Measurements from ENCODE around the gene SLC8A1.

SLC8A1 gene

DNA sequence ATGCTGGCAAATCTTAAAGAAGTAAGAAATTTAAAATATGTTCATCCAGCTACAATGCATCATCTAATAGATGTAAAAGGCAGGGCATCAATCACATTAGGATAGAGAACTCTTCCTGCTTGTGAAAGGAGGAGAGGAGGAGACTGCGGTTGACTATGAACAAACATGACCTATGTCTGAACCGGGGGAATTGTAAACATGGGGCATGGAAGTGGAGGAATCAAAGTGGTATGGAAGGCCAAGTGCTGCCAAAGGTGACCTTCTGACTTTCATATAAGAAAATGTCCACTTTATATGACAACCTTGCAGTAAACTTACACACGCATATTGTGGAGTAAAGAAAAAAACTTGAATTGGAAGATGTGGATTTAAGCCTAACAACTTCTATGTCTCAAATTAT is 20.0 kb upstream of the SLC8A1 start:
- Mint-ChIP-seq H3K4me1 (no peaks in the 10 kb centered on the region), H3K9me3 (peaks cover 9% of the 10 kb centered on the region), H3K27ac (no peak overlapping the region), H3K4me3 (no peak overlapping the region), H3K36me3 (no peaks in the 10 kb centered on the region)
- no peak for DNase-seq (ENCODE audit: low spot score in 2 of 2)
- no peak for ATAC-seq

DNA sequence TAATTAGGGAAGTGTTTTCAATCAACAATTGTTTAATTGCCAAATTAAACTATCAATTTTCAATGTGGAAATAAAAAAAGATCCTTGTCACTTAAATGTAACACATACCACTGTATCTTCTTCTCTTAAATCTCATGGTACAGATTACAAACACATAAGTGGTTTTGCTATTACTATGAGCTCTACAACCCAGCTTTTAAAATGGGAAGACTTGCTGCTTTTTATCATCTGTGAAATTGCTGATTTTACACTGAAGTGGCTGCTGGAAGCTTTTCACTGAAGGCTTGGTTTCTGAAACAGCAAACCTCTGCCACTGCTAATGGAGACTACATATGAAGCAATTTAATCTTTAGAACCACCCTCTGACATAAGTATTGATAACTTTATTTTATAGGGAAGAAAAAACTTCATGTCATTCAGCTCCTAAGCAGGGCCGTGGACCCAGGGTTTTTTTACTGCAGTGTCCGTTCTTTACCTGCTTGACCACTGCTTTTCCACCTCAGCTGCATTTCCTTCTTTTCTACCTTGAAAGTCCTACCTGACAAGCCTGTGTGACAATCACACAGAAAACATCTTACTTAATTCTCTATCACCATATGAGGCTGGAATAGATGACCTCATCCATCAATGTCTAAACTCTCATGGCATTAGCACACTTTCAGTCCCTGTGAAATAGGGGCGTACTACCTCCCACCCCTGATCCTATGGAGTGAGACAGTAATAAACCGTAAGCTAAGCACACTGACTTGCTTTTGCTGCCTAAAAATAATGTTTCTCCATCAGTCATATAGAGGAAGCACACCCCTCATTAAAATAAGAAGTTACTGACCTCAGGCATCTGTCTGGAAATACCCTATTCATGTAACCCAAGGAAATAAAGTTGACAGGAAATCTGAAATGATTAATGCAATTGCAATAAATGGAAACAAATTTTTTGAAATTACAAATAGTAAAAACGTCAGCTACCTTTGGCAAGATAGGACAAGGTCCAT is 19.2 kb upstream of the SLC8A1 start:
- no peaks in the 10 kb centered on the region for H3K36me3 Mint-ChIP-seq
- H3K4me3 Mint-ChIP-seq, result no peak overlapping the region
- peaks cover 9% of the 10 kb centered on the region for H3K9me3 Mint-ChIP-seq
- no peak overlapping the region for H3K27ac Mint-ChIP-seq
- no peak for ATAC-seq
- no peaks in the 10 kb centered on the region for H3K4me1 Mint-ChIP-seq
- DNase-seq (ENCODE audit: low spot score in 2 of 2), result no peak

- Mint-ChIP-seq H3K4me3 (no peak overlapping the region), H3K27ac (no peak overlapping the region), H3K36me3 (no peaks in the 10 kb centered on the region), H3K9me3 (peaks cover 9% of the 10 kb centered on the region), H3K4me1 (no peaks in the 10 kb centered on the region)
- DNase-seq (ENCODE audit: low spot score in 2 of 2) (no peak), ATAC-seq (no peak)
Measured at GRCh38 chr2:40466935-40467572, 15.2 kb upstream of the SLC8A1 start.

DNA sequence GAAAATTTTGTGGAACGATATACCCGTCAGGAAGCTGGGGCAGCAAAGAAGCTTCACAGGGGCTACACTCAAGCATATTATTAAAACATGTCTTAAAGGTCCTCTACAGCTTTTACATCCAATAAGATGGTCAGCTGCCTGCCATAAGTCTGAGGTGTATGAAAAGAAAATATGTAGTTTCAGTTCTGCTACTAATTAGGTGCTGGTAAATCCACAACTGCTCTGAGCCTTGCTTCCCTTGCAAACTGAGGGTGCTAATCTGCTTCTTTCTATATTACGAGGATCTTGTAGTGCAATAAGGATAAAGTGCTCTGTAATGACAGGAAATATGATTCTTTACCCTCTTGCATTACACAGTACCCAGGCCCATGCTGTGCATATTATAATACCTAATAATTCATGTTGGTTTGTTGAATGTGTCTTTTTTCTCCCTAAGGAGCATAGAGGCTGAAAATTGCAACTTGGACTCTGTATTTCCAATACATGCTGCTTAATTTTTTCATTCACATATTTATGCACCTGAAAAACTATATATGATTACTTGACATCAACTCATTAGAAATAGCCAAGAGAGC is 14.5 kb upstream of the SLC8A1 start:
- Mint-ChIP-seq H3K4me1 (no peaks in the 10 kb centered on the region), H3K9me3 (peaks cover 9% of the 10 kb centered on the region), H3K27ac (no peak overlapping the region), H3K4me3 (no peak overlapping the region), H3K36me3 (no peaks in the 10 kb centered on the region)
- DNase-seq (ENCODE audit: low spot score in 2 of 2) (no peak), ATAC-seq (no peak)

- Mint-ChIP-seq H3K4me1 (no peaks in the 10 kb centered on the region), H3K4me3 (no peak overlapping the region), H3K36me3 (no peaks in the 10 kb centered on the region), H3K27ac (no peak overlapping the region), H3K9me3 (peaks cover 9% of the 10 kb centered on the region)
- no peak for ATAC-seq
- DNase-seq (ENCODE audit: low spot score in 2 of 2), result no peak
Measured at GRCh38 chr2:40463112-40463511, 11.2 kb upstream of the SLC8A1 start.

- H3K4me3 Mint-ChIP-seq, result no peak overlapping the region
- no peak for ATAC-seq
- H3K36me3 Mint-ChIP-seq, result no peaks in the 10 kb centered on the region
- H3K4me1 Mint-ChIP-seq, result no peaks in the 10 kb centered on the region
- no peak overlapping the region for H3K27ac Mint-ChIP-seq
- DNase-seq (ENCODE audit: low spot score in 2 of 2), result no peak
- H3K9me3 Mint-ChIP-seq, result peaks cover 4% of the 10 kb centered on the region
Measured at GRCh38 chr2:40458271-40458794, 6.4 kb upstream of the SLC8A1 start.

DNA sequence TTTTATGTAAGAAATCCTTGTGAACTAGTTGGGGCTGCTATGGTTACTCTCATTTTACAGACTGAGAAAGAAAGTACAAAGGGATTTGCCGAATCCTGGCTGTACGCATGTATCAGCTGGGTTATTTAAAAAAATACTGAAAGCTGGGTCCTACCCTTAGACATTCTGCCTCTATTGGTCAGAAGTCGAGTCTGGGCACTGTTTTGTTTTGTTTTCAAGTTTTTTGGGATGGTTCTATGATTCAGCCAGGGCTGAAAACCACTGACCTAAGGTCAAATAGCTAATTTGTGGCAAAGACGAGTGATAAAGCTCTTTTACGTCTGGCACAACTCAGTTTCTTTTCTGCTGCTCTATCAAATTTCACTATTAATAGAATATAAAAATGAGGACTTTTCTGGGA is 5.9 kb upstream of the SLC8A1 start:
- Mint-ChIP-seq H3K4me3 (no peak overlapping the region), H3K27ac (no peak overlapping the region), H3K4me1 (no peaks in the 10 kb centered on the region), H3K36me3 (no peaks in the 10 kb centered on the region), H3K9me3 (peaks cover 3% of the 10 kb centered on the region)
- ATAC-seq (no peak), DNase-seq (ENCODE audit: low spot score in 2 of 2) (no peak)

DNA sequence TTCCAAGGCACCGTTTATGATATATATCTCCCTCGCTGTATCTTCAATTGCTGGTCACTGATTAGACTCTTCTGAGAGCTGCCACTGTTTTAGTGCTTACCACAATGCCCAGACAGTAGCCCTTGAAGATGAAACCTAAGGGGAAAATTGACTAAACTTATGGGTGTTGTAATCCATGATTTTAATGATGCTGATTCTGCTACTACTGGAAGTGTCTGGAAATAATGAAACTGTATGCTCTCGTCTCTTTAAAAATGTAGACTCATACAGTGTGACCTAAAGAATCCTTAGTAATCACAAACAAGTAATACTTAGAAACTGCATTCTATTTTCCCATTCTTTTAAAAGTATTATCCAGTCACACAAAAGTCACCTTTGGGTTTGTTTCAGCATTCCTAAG is 5.5 kb upstream of the SLC8A1 start:
- no peaks in the 10 kb centered on the region for H3K36me3 Mint-ChIP-seq
- no peak overlapping the region for H3K27ac Mint-ChIP-seq
- no peak overlapping the region for H3K4me3 Mint-ChIP-seq
- no peak for ATAC-seq
- peaks cover 4% of the 10 kb centered on the region for H3K4me1 Mint-ChIP-seq
- H3K9me3 Mint-ChIP-seq, result peaks cover 5% of the 10 kb centered on the region
- DNase-seq (ENCODE audit: low spot score in 2 of 2), result no peak

- DNase-seq (ENCODE audit: low spot score in 2 of 2) (no peak), ATAC-seq (no peak)
- no peaks in the 10 kb centered on the region for H3K36me3 Mint-ChIP-seq
- H3K4me3 Mint-ChIP-seq, result no peak overlapping the region
- H3K9me3 Mint-ChIP-seq, result peaks cover 6% of the 10 kb centered on the region
- H3K27ac Mint-ChIP-seq, result no peak overlapping the region
- H3K4me1 Mint-ChIP-seq, result peaks cover 7% of the 10 kb centered on the region
Measured at GRCh38 chr2:40456926-40457325, 5.0 kb upstream of the SLC8A1 start.

GRCh38 chr2:40455661-40456060 is 3.8 kb upstream of the SLC8A1 start:
- Mint-ChIP-seq H3K36me3 (no peaks in the 10 kb centered on the region), H3K9me3 (peaks cover 6% of the 10 kb centered on the region), H3K4me3 (no peak overlapping the region), H3K27ac (no peak overlapping the region), H3K4me1 (peaks cover 7% of the 10 kb centered on the region)
- DNase-seq (ENCODE audit: low spot score in 2 of 2) (no peak), ATAC-seq (no peak)

DNA sequence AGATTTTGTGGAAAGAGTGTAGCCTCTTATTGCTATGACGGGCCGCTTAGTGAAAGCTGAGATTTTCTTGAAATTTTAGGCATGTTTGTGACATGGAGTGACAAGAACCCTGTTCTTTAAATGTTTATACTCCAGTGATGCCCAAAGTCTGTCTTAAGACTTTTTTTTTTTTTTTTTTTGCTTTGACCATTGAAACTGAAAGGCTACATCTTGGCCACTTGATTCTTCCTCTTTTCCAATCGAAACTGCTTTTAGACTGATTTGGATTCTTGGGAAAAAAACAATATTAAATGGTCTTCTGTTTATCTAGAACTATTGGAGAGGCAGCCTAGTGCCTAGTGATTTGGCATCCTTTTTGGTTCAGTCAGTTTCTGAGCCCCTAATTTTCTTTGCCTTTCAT is 2.4 kb upstream of the SLC8A1 start:
- DNase-seq (ENCODE audit: low spot score in 2 of 2), result no peak
- peaks cover 4% of the 10 kb centered on the region for H3K9me3 Mint-ChIP-seq
- H3K4me3 Mint-ChIP-seq, result no peak overlapping the region
- H3K4me1 Mint-ChIP-seq, result peaks cover 7% of the 10 kb centered on the region
- no peaks in the 10 kb centered on the region for H3K36me3 Mint-ChIP-seq
- H3K27ac Mint-ChIP-seq, result no peak overlapping the region
- no peak for ATAC-seq

GRCh38 chr2:40452786-40453185 is 896 bp upstream of the SLC8A1 start:
- Mint-ChIP-seq H3K36me3 (no peaks in the 10 kb centered on the region), H3K4me3 (peak overlapping the region; percentile 17), H3K4me1 (peaks cover 7% of the 10 kb centered on the region), H3K9me3 (peaks cover 6% of the 10 kb centered on the region), H3K27ac (no peak overlapping the region)
- DNase-seq (ENCODE audit: low spot score in 2 of 2), result no peak
- no peak for ATAC-seq

DNA sequence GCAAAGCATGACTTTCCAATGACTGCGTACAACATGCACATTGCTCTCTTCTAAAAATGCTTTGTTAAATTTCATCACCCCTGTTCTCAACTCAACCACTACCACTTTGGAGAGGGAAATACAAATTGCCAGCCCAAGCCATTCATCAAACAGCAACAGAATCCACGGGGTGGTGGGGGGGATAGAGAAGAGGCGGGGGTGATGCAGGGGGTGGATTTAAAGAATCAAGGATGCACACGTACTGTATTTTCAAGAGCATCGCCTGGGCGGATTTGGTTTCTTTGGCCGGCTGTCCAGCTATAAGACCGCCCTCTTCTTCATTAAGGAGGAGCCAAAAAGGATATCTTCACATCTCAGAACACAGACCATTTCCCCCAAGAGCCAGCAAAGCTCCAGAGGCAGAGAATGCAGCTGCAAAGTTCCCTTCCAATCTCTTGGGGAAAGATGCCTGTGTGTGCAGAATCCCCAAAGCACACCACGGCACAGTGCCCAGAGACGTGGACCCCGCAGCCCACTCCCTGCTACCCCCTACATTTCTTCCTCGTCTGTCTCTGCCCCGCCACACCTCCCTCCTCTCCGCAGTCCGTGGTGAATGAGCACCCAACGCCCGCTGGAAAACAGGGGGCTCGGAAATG is 977 bp downstream of the SLC8A1 start:
- no peak overlapping the region for H3K27ac Mint-ChIP-seq
- peaks cover 7% of the 10 kb centered on the region for H3K4me1 Mint-ChIP-seq
- DNase-seq (ENCODE audit: low spot score in 2 of 2) (no peak), ATAC-seq (peak; percentile 11)
- peak overlapping the region; percentile 23 for H3K4me3 Mint-ChIP-seq
- H3K9me3 Mint-ChIP-seq, result peaks cover 6% of the 10 kb centered on the region
- H3K36me3 Mint-ChIP-seq, result no peaks in the 10 kb centered on the region

- Mint-ChIP-seq H3K9me3 (peaks cover 6% of the 10 kb centered on the region), H3K4me3 (peak overlapping the region; percentile 23), H3K27ac (no peak overlapping the region), H3K36me3 (no peaks in the 10 kb centered on the region), H3K4me1 (peaks cover 7% of the 10 kb centered on the region)
- ATAC-seq (no peak), DNase-seq (ENCODE audit: low spot score in 2 of 2) (no peak)
Measured at GRCh38 chr2:40450066-40450795, 1.7 kb downstream of the SLC8A1 start.
